HG03575 (cell line): ENCODE results near the gene MEGF6.

Experiments
- ATAC-seq: cut with Tn5 transposase; IDR thresholded peaks from one replicate; pipeline ENCODE4 v1.9.1; 2021; ENCODE audit not compliant: unreplicated experiment, insufficient number of reproducible peaks, low FRiP score; ENCODE audit errors: extremely low read depth

The MEGF6 gene

DNA sequence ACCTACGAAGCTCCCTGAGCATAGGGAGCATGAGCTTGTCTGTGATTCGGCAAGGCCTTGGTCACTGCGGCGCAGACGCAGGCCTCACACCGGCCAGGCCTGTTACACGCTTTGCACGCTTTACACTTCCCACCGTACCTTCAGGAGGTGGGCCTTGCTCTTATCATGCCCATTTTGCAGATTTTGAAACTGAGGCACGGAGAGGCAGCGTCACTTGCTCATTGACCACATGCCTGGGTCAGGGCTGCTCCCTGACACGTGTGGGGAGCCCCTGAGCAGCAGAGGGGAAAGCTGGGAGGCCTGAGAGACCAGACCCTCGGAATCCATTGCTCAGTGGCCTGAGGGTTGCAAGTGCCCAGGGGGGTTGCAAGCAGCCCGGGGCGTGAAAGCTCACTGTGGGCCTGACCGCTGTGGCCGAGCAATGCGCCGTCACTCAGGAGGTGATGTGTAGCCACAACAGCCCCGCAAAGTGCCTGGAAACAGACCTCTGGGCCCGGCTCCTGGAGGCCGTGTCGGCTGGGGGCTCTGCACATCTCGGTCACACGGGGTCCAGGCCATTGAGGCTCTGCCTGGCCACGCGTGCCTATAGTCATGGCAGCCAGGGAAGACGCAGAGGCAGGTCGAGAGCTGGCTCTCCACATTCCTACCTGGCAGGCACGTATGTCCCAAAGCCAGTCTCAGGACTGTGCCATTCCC, 149.9 kb downstream of the MEGF6 start:
- ATAC-seq: no peak

DNA sequence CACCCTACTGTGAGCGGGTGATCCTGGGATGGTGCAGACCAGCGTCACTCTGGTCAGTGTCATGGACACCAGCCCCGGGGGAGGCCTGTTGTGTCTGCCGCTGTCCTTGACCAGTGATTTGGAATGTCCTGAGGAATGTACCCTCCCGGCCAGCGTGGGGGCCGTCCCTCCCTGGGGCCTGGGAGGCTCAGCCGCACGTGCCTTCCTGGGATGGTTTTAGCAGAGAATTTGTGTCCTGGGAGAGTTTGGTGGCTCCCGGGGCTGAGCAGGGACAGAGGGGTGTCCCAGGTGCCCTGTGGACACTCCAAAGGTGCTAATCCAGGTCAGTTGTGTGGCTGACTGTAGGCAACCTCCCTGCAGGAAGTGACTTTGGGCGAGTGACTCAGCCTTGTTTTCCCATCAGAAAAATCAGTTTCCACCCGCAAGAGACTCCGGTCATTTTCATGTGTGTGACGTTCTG, 150.6 kb downstream of the MEGF6 start:
- ATAC-seq: no peak

- ATAC-seq: no peak
Observed at GRCh38 chr1:3459940-3460671, 151.2 kb downstream of the MEGF6 start.

DNA sequence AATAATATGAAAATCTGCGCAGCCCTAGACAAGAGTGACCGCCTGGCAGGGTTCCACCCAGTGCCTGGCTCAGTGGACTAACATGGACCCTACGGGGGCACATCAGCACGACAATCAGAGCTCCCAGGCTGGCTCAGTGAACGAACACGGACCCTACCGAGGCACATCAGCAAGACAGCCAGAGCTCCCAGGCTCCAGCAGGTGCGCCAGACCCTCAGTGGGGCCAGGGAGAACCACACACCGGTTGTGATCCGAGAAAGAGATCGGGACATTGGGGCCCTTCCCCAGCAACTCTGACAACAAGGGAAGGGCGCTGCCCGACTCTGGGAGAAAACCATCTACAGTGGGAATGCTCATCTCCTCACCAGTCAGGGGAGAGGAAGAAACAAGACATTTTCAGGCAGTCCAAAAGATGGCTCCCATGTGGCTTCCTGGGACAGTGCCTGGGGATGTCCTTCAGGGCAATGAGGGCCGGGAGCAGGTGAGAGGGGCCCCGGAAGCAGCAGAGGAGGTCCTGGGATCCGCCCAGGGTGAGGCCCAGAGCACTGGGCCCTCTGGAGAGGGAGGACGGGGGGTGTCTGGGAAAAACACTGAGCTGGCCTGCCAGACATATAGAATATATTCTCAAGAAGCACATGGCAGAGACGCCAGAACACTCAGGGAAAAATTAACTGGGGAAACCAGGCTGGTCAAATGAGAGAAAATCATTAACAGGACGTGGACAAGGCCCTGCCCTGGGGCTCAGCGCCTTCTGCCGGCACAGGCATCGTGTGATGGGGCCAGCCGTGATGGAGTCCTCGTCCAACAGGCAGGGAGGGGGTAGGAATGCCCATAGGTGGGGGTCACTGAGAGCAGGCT, 152.0 kb downstream of the MEGF6 start:
- ATAC-seq: no peak

DNA sequence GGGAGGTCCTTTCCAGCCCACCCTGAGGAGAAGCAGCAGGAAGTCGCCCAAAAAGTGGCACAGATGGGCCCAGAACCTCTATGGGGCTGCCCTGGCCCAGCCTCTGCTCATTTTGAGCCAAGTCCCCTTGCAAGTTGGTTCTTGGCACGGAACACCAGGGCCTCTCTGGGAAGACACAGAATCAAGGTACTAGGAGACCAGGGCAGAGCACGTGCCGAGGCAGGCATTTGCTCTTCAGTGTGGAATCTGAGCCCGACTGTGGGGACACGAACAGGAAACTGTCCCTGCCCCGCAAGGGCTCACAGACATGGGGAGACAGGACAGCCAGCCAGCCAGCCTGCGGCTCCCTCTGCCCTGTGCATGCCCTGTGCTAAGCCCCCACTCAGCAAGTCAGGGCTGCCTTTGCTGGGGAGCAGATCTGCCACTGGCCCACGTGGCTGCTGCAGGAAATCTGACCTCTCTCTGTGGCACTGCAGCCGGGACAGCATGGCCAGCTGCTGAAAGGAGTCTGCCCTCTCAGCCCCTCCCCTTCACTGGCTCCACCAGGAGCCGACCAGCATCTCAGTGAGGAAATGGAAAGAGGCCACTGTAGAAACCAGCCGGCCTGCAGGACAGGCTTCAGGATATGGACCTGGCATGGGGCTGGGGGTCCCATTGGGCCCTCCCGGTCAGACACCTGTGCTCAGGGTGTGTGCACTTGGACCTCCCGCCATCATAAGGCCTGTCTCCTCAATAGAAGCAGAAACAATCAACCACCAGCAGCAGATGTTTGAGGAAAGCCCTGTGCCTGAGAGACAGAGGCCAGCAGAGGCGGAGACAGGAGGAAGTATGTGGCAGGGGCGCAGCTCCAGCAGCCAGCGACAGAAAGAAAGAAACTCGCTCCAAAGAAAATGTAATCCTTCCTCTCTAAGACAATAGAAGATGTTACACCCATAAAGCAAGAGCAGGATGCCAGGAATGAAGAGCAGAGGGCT, 153.1 kb downstream of the MEGF6 start:
- ATAC-seq: no peak

- ATAC-seq: no peak
Observed at GRCh38 chr1:3456964-3457909, 154.1 kb downstream of the MEGF6 start.

- no peak for ATAC-seq
Observed at GRCh38 chr1:3456449-3456963, 154.8 kb downstream of the MEGF6 start.

GRCh38 chr1:3455670-3456448, 155.4 kb downstream of the MEGF6 start:
- ATAC-seq: no peak

GRCh38 chr1:3454811-3455618, 156.3 kb downstream of the MEGF6 start:
- no peak for ATAC-seq

GRCh38 chr1:3453891-3454810, 157.2 kb downstream of the MEGF6 start, which contains the start of gene ARHGEF16:
TSS of gene ARHGEF16 (plus strand) at chr1:3454665. CDS start at chr1:3463085, 8,420 bp downstream.
- no peak for ATAC-seq

- no peak for ATAC-seq
Observed at GRCh38 chr1:3453203-3453761, 158.0 kb downstream of the MEGF6 start.

DNA sequence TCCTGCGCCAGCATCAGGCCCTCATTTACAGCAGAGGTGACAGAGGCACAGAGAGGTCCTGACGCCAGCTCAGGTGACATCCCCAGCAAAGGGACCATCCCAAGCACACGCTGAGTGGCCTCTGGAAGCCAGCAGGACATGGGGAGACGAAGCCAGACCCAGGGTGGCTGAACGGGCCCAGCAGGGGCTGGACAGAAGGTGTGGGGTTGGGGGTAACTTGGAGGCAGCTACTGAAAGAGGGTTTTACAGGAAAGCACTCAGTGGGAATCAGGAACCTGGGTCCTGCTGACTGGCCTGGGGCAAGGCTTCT, 158.5 kb downstream of the MEGF6 start:
- no peak for ATAC-seq

GRCh38 chr1:3451994-3452865, 159.1 kb downstream of the MEGF6 start:
- no peak for ATAC-seq

- ATAC-seq: no peak
Observed at GRCh38 chr1:3450983-3451382, 160.3 kb downstream of the MEGF6 start.
